Measurements from ENCODE around the gene KCNH4. TPM values are rescaled to one million over a fixed set of nuclear protein-coding genes. Genes with fewer than 3 reads are reported as not detected.

KCNH4 gene
- total and polyA plus RNA-seq, 5 donors from 2014 or later, result 0.47 TPM; not detected in 4

- no peaks in the 10 kb centered on the region for H3K27me3 Mint-ChIP-seq
- Histone ChIP-seq H3K4me3 (ENCODE audit: low read depth, low read length) (no peak overlapping the region), H3K4me1 (ENCODE audit: control insufficient read depth, insufficient read depth, low read length, poor library complexity, severe bottlenecking) (peaks cover 9% of the 10 kb centered on the region), H3K36me3 (ENCODE audit: control insufficient read depth, insufficient read depth, low read length) (peaks cover 45% of the 10 kb centered on the region), H3K27ac (ENCODE audit: insufficient read depth, low read length, poor library complexity, severe bottlenecking) (no peak overlapping the region), H3K9me3 (ENCODE audit: control insufficient read depth in 2 of 2, low read length in 2 of 2) (no peaks in the 10 kb centered on the region), H3K27me3 (ENCODE audit: control insufficient read depth, insufficient read depth, low read length) (no peaks in the 10 kb centered on the region)
- H3K9me3 Mint-ChIP-seq, result no peaks in the 10 kb centered on the region
- peaks cover 36% of the 10 kb centered on the region for H3K36me3 Mint-ChIP-seq
- H3K4me3 Mint-ChIP-seq, result peak overlapping the region in 1 of 4 donors; percentile 58
- no peak overlapping the region for H3K27ac Mint-ChIP-seq
- peaks cover 0 to 18% (median 6%) of the 10 kb centered on the region in 4 donors for H3K4me1 Mint-ChIP-seq
- DNase-seq (no peak), ATAC-seq (ENCODE audit: low read depth in 2 of 2) (no peak)
Measured at GRCh38 chr17:42124256-42124655, 56.7 kb downstream of the KCNH4 start.

- no peaks in the 10 kb centered on the region for H3K9me3 ChIP-seq (ENCODE audit: control insufficient read depth in 2 of 2, low read length in 2 of 2)
- peaks cover 29% of the 10 kb centered on the region for H3K36me3 ChIP-seq (ENCODE audit: control insufficient read depth, insufficient read depth, low read length)
- H3K27me3 Mint-ChIP-seq, result no peaks in the 10 kb centered on the region
- peaks cover 9% of the 10 kb centered on the region for H3K4me1 ChIP-seq (ENCODE audit: control insufficient read depth, insufficient read depth, low read length, poor library complexity, severe bottlenecking)
- H3K27me3 ChIP-seq (ENCODE audit: control insufficient read depth, insufficient read depth, low read length), result no peaks in the 10 kb centered on the region
- ATAC-seq (ENCODE audit: low read depth in 2 of 2) (no peak), DNase-seq (no peak)
- H3K27ac Mint-ChIP-seq, result peak within 1 kb of the TSS in 2 of 3 donors; percentile 25 to 69
- H3K4me3 ChIP-seq (ENCODE audit: low read depth, low read length), result no peak within 1 kb of the TSS
- peaks cover 30% of the 10 kb centered on the region for H3K36me3 Mint-ChIP-seq
- no peaks in the 10 kb centered on the region for H3K9me3 Mint-ChIP-seq
- H3K27ac ChIP-seq (ENCODE audit: insufficient read depth, low read length, poor library complexity, severe bottlenecking), result no peak within 1 kb of the TSS
- H3K4me1 Mint-ChIP-seq, result peaks cover 4 to 27% (median 7%) of the 10 kb centered on the region in 4 donors
- H3K4me3 Mint-ChIP-seq, result peak within 1 kb of the TSS; percentile 71 to 85 (median 78)
Measured at GRCh38 chr17:42122371-42123303, 58.3 kb downstream of the KCNH4 start, which contains the start of gene HSPB9. Gene HSPB9, plus strand, starts transcription at chr17:42122804. Its CDS starts 47 bp downstream, at chr17:42122851.

GRCh38 chr17:42120770-42121769 is 59.9 kb downstream of the KCNH4 start, which contains the start of gene KAT2A:
Gene KAT2A, minus strand, starts transcription at chr17:42121367. Its CDS starts 63 bp downstream, at chr17:42121304.
- Mint-ChIP-seq H3K36me3 (peaks cover 29% of the 10 kb centered on the region), H3K9me3 (no peaks in the 10 kb centered on the region), H3K27ac (peak within 1 kb of the TSS; percentile 14 to 60 (median 46)), H3K4me1 (peaks cover 5 to 34% (median 12%) of the 10 kb centered on the region in 4 donors), H3K4me3 (peak within 1 kb of the TSS; percentile 78 to 86 (median 85)), H3K27me3 (no peaks in the 10 kb centered on the region)
- Histone ChIP-seq H3K9me3 (ENCODE audit: control insufficient read depth in 2 of 2, low read length in 2 of 2) (no peaks in the 10 kb centered on the region), H3K27me3 (ENCODE audit: control insufficient read depth, insufficient read depth, low read length) (no peaks in the 10 kb centered on the region), H3K4me1 (ENCODE audit: control insufficient read depth, insufficient read depth, low read length, poor library complexity, severe bottlenecking) (peaks cover 9% of the 10 kb centered on the region), H3K36me3 (ENCODE audit: control insufficient read depth, insufficient read depth, low read length) (peaks cover 14% of the 10 kb centered on the region), H3K4me3 (ENCODE audit: low read depth, low read length) (peak within 1 kb of the TSS; percentile 13), H3K27ac (ENCODE audit: insufficient read depth, low read length, poor library complexity, severe bottlenecking) (no peak within 1 kb of the TSS)
- peak; percentile 65 to 81 (median 70) for DNase-seq
- peak; percentile 80 to 87 for ATAC-seq (ENCODE audit: low read depth in 2 of 2)

GRCh38 chr17:42120161-42120769 is 60.7 kb downstream of the KCNH4 start:
- Histone ChIP-seq H3K4me1 (ENCODE audit: control insufficient read depth, insufficient read depth, low read length, poor library complexity, severe bottlenecking) (peaks cover 9% of the 10 kb centered on the region), H3K27ac (ENCODE audit: insufficient read depth, low read length, poor library complexity, severe bottlenecking) (no peak overlapping the region), H3K9me3 (ENCODE audit: control insufficient read depth in 2 of 2, low read length in 2 of 2) (no peaks in the 10 kb centered on the region), H3K36me3 (ENCODE audit: control insufficient read depth, insufficient read depth, low read length) (peaks cover 6% of the 10 kb centered on the region), H3K27me3 (ENCODE audit: control insufficient read depth, insufficient read depth, low read length) (no peaks in the 10 kb centered on the region), H3K4me3 (ENCODE audit: low read depth, low read length) (no peak overlapping the region)
- peaks cover 21% of the 10 kb centered on the region for H3K36me3 Mint-ChIP-seq
- peaks cover 5 to 39% (median 12%) of the 10 kb centered on the region in 4 donors for H3K4me1 Mint-ChIP-seq
- H3K27me3 Mint-ChIP-seq, result no peaks in the 10 kb centered on the region
- H3K4me3 Mint-ChIP-seq, result peak overlapping the region; percentile 78 to 86 (median 85)
- no peak for DNase-seq
- H3K9me3 Mint-ChIP-seq, result no peaks in the 10 kb centered on the region
- no peak for ATAC-seq (ENCODE audit: low read depth in 2 of 2)
- peak overlapping the region in 2 of 3 donors; percentile 46 to 52 for H3K27ac Mint-ChIP-seq

- H3K4me1 Mint-ChIP-seq, result peaks cover 5 to 41% (median 10%) of the 10 kb centered on the region in 4 donors
- no peaks in the 10 kb centered on the region for H3K9me3 Mint-ChIP-seq
- ATAC-seq (ENCODE audit: low read depth in 2 of 2) (no peak), DNase-seq (no peak)
- Histone ChIP-seq H3K4me3 (ENCODE audit: low read depth, low read length) (no peak overlapping the region), H3K4me1 (ENCODE audit: control insufficient read depth, insufficient read depth, low read length, poor library complexity, severe bottlenecking) (peaks cover 9% of the 10 kb centered on the region), H3K9me3 (ENCODE audit: control insufficient read depth in 2 of 2, low read length in 2 of 2) (no peaks in the 10 kb centered on the region), H3K27ac (ENCODE audit: insufficient read depth, low read length, poor library complexity, severe bottlenecking) (no peak overlapping the region), H3K27me3 (ENCODE audit: control insufficient read depth, insufficient read depth, low read length) (no peaks in the 10 kb centered on the region), H3K36me3 (ENCODE audit: control insufficient read depth, insufficient read depth, low read length) (no peaks in the 10 kb centered on the region)
- peaks cover 20% of the 10 kb centered on the region for H3K36me3 Mint-ChIP-seq
- peak overlapping the region in 1 of 3 donors; percentile 67 for H3K27ac Mint-ChIP-seq
- H3K4me3 Mint-ChIP-seq, result peak overlapping the region in 3 of 4 donors; percentile 57 to 86 (median 85)
- H3K27me3 Mint-ChIP-seq, result no peaks in the 10 kb centered on the region
Measured at GRCh38 chr17:42119301-42119700, 61.6 kb downstream of the KCNH4 start.

- H3K9me3 Mint-ChIP-seq, result no peaks in the 10 kb centered on the region
- peaks cover 21% of the 10 kb centered on the region for H3K36me3 Mint-ChIP-seq
- peaks cover 9% of the 10 kb centered on the region for H3K4me1 ChIP-seq (ENCODE audit: control insufficient read depth, insufficient read depth, low read length, poor library complexity, severe bottlenecking)
- no peaks in the 10 kb centered on the region for H3K36me3 ChIP-seq (ENCODE audit: control insufficient read depth, insufficient read depth, low read length)
- peak overlapping the region in 2 of 3 donors; percentile 65 to 86 for H3K27ac Mint-ChIP-seq
- peaks cover 5 to 41% (median 10%) of the 10 kb centered on the region in 4 donors for H3K4me1 Mint-ChIP-seq
- H3K27me3 ChIP-seq (ENCODE audit: control insufficient read depth, insufficient read depth, low read length), result no peaks in the 10 kb centered on the region
- peak in 1 of 2 donors; percentile 22 for ATAC-seq (ENCODE audit: low read depth in 2 of 2)
- no peaks in the 10 kb centered on the region for H3K27me3 Mint-ChIP-seq
- no peak overlapping the region for H3K4me3 ChIP-seq (ENCODE audit: low read depth, low read length)
- H3K4me3 Mint-ChIP-seq, result peak overlapping the region in 3 of 4 donors; percentile 40 to 96 (median 70)
- no peaks in the 10 kb centered on the region for H3K9me3 ChIP-seq (ENCODE audit: control insufficient read depth in 2 of 2, low read length in 2 of 2)
- DNase-seq, result peak in 2 of 3 donors; percentile 33 to 68
- no peak overlapping the region for H3K27ac ChIP-seq (ENCODE audit: insufficient read depth, low read length, poor library complexity, severe bottlenecking)
Measured at GRCh38 chr17:42118545-42118944, 62.4 kb downstream of the KCNH4 start.

GRCh38 chr17:42118126-42118510 is 62.8 kb downstream of the KCNH4 start:
- ATAC-seq (ENCODE audit: low read depth in 2 of 2), result no peak
- Histone ChIP-seq H3K27me3 (ENCODE audit: control insufficient read depth, insufficient read depth, low read length) (no peaks in the 10 kb centered on the region), H3K9me3 (ENCODE audit: control insufficient read depth in 2 of 2, low read length in 2 of 2) (no peaks in the 10 kb centered on the region), H3K4me1 (ENCODE audit: control insufficient read depth, insufficient read depth, low read length, poor library complexity, severe bottlenecking) (peaks cover 12% of the 10 kb centered on the region), H3K27ac (ENCODE audit: insufficient read depth, low read length, poor library complexity, severe bottlenecking) (no peak overlapping the region), H3K4me3 (ENCODE audit: low read depth, low read length) (no peak overlapping the region), H3K36me3 (ENCODE audit: control insufficient read depth, insufficient read depth, low read length) (no peaks in the 10 kb centered on the region)
- peaks cover 5 to 41% (median 10%) of the 10 kb centered on the region in 4 donors for H3K4me1 Mint-ChIP-seq
- H3K9me3 Mint-ChIP-seq, result no peaks in the 10 kb centered on the region
- H3K27me3 Mint-ChIP-seq, result no peaks in the 10 kb centered on the region
- H3K36me3 Mint-ChIP-seq, result peaks cover 21% of the 10 kb centered on the region
- peak overlapping the region in 1 of 4 donors; percentile 96 for H3K4me3 Mint-ChIP-seq
- DNase-seq, result no peak
- H3K27ac Mint-ChIP-seq, result no peak overlapping the region
